8988T (cell line): ENCODE measurements around the gene WIZ.

Source experiments
- DNase-seq: peaks from one replicate; pipeline ENCODE4 v3.0.0; 2011

The WIZ gene

GRCh38 chr19:15464394-15465385 lies 14.9 kb upstream of the WIZ start, which contains the start of gene RASAL3:
Gene RASAL3 (minus strand): TSS chr19:15464544. CDS start chr19:15464358, 186 bp downstream.
- no peak for DNase-seq

GRCh38 chr19:15463861-15464371 lies 14.2 kb upstream of the WIZ start:
- no peak for DNase-seq

- DNase-seq: peak; percentile 2
Observed at GRCh38 chr19:15461694-15462093, 11.9 kb upstream of the WIZ start.

- DNase-seq: peak; percentile 21
Observed at GRCh38 chr19:15457701-15458484, 8.1 kb upstream of the WIZ start.

DNA sequence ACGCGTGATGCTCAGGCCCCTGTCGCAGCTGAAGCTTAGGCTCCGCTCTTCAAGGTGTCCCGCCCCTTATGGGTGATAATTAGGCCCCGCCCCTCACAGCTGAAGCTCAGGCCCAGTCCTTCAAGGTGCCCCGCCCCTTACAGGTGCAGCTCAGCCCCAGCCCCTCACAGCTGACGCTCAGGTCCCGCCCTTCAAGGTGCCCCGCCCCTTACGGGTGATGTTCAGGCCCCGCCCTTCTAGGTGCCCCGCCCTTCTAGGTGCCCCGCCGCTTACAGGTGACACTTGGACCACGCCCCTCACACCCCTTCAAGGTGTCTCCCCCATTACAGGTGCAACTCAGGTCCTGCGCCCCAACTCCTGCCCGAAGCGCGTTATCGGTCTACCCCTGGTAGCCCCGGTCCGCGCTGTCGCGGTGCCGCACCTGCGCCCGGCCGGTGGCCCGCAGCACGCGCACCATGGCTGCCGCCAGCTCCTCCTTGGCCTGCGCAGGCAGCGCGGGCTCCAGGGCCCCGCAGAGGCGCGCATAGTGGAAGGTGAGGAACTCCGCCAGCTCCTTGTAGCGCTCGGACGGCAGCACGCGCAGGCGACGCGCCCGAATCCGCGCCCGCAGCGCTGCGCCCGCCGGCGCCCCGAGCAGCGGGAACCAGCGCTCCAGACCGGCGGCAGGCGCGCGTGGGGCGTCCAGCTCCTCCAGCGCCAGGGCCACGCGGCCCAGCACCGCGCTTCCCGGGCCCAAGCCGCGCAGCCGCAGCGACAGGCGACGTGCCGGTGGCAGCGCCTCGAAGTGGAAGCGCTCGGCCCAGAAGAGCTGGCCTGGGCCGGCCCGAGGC lies 7.3 kb upstream of the WIZ start:
- peak; percentile 20 for DNase-seq

DNA sequence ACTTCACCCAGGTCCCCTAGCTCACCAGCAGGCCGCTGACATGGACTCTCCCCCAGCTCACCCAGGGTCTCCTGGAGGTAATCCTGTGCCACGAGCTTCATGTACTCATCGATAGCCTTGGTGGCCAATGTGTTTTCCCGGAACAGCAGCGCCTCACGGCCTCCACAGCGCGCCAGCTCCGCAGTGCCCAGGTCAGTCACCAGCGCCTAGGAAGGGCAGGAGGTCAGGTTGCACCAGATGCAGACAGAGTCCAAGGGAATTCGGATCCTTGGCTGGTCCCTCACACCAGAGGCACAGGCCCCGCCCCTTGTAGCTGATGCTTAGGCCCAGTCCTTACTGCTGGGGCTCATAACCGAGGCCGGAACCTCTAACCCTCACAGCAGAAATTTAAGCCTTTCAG lies 6.7 kb upstream of the WIZ start:
- DNase-seq: no peak

DNA sequence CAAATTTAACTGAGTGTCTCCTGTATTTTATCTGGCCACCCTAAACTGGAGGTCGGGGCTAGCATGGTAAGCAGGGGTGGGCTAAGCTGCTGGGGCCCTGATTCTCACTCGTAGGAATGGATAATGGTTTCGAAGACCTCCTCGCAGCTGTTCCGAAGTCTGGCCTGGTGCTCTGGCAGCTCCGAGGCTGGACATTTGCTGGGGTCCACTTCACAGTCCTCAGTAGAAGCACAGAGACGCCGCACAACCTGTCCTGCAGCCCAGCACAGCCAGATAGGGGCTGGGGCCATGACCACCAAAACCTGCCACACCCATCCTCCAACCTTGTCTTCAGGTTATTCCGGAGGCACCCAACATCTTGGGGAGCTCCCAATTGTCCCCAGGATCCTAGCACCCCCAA lies 6.2 kb upstream of the WIZ start:
- DNase-seq: no peak

DNA sequence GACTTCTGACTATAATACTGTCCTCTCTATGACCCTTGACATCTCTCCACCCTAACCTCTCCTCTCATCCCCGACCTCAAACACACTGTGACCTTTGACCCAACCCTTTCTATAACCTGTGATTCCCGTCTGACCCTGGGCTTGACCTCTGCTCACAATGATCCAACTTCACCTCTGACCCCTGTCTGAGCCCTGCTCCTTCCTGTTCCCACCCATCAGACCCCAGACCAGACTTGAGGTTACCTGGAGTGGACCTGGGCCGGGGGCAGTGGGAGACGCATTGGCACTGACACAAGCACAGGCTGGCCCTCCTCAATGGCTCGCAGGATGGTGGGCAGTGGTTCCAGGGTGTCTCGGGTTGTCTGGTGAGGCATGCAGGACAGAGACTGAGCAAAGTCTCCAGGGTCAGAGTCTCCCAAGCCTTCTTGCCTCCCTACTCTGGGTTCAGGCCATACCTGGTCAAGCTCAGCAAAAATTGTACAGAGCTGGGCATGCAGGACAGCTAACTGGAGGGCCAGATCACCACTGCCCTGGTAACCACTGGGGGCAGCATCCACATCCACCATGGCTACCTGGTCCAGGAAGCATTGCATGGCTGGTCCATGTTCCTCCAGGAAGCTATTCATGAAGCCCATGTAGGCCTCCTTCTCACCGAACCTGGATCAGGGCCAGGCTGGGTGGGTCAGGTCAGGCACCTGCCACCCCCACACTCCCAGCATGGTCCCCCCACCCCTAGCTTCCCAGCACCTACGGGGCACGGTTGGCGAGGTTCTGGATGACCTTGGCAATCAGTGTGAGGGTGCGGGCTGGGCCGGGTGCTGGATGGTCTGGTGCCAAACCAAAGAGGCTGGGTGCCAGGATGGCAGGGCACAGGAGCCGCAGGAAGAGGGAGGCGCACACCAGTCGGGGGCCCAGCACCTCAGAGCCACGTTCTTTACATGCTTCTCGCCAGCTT lies 4.4 kb upstream of the WIZ start:
- no peak for DNase-seq

DNA sequence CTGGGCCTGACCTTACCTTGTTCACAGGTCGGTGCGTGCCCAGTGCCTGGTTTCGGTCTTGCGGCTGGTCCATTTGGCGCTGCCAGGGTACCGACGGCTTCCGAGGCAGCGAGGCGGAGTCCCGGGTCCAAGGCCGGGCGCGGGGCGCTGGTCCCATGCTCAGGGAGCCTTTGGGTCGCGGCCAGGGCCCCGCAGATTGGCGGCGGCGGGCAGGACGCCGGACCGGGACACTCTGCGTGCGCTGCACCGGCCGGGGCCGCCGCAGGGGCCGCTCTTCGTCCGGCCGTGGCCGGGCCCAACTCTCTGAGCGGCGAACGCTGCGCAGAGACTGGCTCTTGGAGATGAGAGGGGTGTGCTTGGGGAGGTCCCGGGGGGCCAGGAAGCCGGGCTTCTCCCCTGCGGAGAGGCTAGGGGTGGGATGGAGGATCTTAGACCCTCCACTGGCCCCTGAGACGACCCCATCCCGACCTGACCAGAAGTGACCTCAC lies 3.4 kb upstream of the WIZ start:
- no peak for DNase-seq

- DNase-seq: peak; percentile 92
Observed at GRCh38 chr19:15452111-15453047, 2.6 kb upstream of the WIZ start.

DNA sequence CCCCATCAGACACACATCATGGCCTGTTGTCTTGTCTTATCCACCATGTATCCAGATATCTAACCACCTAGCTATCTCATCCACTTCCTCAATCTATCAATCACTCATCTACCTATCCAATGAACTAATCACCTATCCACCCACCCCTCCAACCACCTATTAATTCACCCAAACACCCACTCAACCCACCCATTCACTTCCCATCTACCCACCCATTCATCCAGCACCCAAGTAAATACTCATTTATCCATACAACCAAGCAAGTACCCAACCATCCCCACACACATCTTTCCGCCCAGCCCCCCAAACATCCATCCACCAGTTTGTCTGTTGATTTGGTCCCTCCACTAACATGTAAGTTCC lies 753 bp upstream of the WIZ start:
- no peak for DNase-seq

GRCh38 chr19:15448778-15449619 lies 757 bp downstream of the WIZ start:
- DNase-seq: no peak

DNA sequence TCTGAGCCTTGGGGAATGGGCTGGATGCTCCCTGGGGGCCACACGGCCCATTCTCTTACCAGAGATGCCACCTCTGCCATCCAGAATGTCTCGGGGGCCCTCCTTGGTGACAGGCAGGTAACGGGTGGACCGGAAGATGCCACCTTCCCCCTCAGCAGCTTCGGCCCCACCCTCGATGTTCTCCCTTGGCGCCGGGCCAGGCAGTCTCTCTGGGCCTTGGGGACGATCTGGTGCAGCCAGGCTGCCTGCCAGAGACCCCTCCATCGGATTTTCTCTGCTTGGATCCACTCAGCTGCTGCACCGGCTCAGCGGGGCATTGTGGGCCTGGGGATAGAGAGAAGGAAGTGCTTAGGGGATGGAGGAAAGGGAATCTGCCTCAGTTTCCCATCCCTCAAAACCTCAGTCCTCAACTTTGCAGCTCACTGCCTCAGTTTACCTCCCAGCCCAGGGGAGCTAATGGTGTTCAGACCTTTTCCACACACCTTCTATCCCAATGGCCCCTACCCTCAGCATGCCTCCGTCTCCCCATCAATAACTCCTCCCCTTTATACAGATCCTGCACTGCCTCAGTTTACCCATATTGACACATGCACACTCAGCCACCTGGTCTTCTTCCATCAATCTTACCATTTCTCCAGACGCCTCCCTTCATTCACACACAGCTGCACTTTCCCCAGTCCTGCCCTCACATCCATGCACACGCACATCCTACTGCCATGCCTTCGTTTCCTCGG lies 1.5 kb downstream of the WIZ start:
- no peak for DNase-seq

DNA sequence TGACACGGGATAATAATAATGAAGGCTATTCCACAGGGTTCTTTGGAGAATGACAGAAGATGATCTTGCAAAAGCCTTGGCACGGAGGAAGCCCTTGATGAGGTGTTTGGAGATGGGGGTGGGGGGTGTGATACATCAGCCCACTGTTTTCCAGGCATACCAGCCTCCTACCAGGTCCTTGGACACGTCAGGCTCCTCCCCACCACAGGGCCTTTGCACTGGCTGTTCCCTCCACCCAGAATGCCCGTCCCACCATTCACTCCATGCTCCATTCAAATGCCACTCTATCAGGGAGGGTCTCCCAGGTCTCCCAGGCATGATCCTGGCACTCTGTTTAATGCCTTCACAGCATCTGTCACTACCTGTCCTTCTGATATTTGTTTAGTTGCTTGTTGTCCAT lies 2.7 kb downstream of the WIZ start:
- no peak for DNase-seq

DNA sequence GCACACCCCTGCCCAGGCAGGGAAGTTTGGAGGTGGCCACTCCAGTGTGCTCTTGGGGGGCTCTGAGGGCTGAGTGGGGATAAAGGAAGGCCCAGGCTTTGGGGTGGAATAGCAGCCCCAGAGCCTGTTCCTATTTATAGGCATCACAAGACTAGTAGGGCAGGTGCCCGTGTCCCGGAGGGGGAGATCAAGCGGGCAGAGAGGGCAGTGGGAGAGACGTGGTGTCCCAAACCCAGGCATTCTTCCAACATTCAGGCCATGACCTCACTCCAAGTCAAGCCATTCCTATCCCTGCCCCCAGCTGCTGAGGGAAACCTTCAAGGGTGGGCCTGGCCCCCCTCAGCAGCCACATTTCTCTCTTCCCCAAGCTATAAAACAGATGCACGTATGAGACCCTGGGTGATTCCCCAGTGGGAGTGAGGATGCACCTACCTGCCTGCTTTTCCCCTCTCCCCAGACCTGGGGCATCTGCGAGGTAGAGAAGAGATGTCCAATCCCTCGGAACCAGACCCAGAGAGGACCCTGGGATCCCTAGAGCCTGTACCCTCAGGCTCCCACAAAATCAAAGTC lies 3.9 kb downstream of the WIZ start:
- no peak for DNase-seq

DNA sequence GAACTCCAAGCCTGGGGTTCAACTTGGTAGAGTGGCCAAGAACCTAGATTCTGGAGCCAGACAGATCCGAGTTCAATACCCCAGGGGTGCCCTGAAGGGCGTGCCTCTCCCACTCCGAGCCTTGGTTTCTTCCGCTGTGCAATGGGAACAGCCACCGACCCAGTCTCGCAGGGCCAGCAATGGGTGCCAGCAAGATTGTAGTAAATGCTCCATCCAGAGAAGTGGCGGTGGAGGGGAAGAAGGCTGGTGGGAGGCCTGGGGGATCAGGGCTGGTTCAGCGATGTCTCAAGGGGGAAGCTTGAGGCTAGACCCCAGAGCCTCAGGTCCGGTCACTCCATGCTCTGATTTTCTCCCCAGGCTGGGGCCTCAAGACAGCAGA lies 4.5 kb downstream of the WIZ start:
- DNase-seq: no peak

- no peak for DNase-seq
Observed at GRCh38 chr19:15444505-15445226, 5.1 kb downstream of the WIZ start.
